ENCODE data around the gene MICAL3. TPM values are rescaled to one million over a fixed set of nuclear protein-coding genes. Genes with fewer than 3 reads are reported as not detected.

Gene MICAL3
- total RNA-seq, 4 donors from 2014 or later, result 6.0 to 9.8 (median 8.1) TPM

DNA sequence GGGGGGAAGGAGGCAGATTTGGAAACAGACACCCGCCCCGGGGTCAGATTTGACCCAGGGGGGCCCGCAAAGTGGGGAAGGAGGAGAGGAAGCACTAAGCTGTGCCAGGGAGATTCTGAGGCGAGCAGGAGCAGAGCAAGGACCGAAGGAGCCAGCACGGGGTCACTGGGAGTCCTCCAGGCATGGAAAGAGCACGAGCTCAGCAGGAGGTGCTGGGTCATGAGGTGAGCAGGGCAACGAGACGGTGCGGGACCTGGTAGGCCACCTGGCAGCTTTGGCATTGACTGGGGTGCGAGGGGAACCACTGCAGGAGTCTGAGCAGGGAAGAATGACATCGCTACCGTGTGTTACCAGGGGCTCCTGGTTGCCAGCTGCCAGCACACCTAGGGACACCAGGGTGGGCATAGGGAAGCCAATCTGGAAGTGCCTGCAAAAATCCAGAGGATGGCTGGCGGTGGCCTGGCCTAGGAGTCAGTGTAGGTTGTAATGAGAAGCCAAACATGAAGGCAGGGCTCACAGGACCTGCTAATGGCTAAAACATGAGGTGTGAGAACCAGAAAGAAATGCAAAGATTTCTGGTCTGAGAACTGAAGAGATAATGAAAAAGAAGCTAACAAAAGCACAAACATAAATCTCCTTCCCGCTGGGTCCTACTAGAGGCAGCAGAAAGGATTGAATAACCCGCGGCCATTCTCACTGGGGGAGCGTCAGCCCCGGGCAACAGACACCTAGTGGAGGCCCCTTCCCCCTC lies 63.5 kb downstream of the MICAL3 start:
- in situ Hi-C loops (cut with MboI; ENCODE audit: low sequenced_read_pairs in 4 of 4) (no loop called here), intact Hi-C loops (cut with DNase I; ENCODE audit: low total_unique reads) (no loop called here)
- no peaks in the 10 kb centered on the region for H3K36me3 ChIP-seq
- DNase-seq, result no peak
- no peaks in the 10 kb centered on the region for H3K27me3 ChIP-seq
- TF ChIP-seq POLR2A (IDR thresholded peaks at IDR 0.05) (no peak), CTCF (IDR thresholded peaks at IDR 0.05 in 4 of 5, conservative IDR thresholded peaks at IDR 0.05 in 1 of 5) (no peak)
- H3K27ac ChIP-seq, result no peak overlapping the region
- H3K9me3 ChIP-seq, result no peaks in the 10 kb centered on the region
- ATAC-seq, result peak in 1 of 2 donors; percentile 45
- no peak overlapping the region for H3K4me3 ChIP-seq
- peaks cover 20 to 23% of the 10 kb centered on the region in 2 donors for H3K4me1 ChIP-seq

GRCh38 chr22:17960011-17960410 lies 64.3 kb downstream of the MICAL3 start:
- H3K4me3 ChIP-seq, result no peak overlapping the region
- TF ChIP-seq CTCF (IDR thresholded peaks at IDR 0.05 in 4 of 5, conservative IDR thresholded peaks at IDR 0.05 in 1 of 5) (no peak), POLR2A (IDR thresholded peaks at IDR 0.05) (no peak)
- peaks cover 12 to 25% of the 10 kb centered on the region in 2 donors for H3K4me1 ChIP-seq
- no peaks in the 10 kb centered on the region for H3K27me3 ChIP-seq
- no peaks in the 10 kb centered on the region for H3K9me3 ChIP-seq
- DNase-seq (no peak), ATAC-seq (no peak)
- H3K27ac ChIP-seq, result no peak overlapping the region
- intact Hi-C loops (cut with DNase I; ENCODE audit: low total_unique reads), result no loop called here
- no peaks in the 10 kb centered on the region for H3K36me3 ChIP-seq
- in situ Hi-C loops (cut with MboI; ENCODE audit: low sequenced_read_pairs in 4 of 4), result no loop called here

DNA sequence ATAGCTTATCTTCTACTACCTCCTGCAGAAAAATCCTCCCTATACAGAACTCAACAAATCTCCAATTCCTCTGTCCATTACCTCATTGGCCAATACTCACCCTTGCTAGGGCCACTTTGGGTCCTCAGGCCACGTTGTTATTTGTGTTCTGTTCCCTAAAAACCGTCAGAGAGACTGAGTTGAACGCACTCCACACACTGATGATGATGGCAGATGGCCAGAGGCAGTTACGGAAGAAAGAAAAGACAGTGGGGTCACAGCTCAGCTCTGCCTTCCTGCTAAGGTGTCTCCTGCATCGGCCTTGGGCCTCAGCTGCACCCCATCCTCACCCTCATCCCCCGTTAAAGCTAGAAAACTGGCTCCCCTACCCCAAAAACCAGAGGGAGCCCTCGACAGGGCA lies 66.2 kb downstream of the MICAL3 start:
- in situ Hi-C loops (cut with MboI; ENCODE audit: low sequenced_read_pairs in 4 of 4), result no loop called here
- intact Hi-C loops (cut with DNase I; ENCODE audit: low total_unique reads), result no loop called here
- H3K27me3 ChIP-seq, result no peaks in the 10 kb centered on the region

GRCh38 chr22:17957693-17958092 lies 66.7 kb downstream of the MICAL3 start:
- Histone ChIP-seq H3K9me3 (no peaks in the 10 kb centered on the region), H3K4me1 (peaks cover 0 to 20% of the 10 kb centered on the region in 2 donors), H3K36me3 (no peaks in the 10 kb centered on the region), H3K27me3 (no peaks in the 10 kb centered on the region), H3K27ac (no peak overlapping the region), H3K4me3 (no peak overlapping the region)
- intact Hi-C loops (cut with DNase I; ENCODE audit: low total_unique reads), result no loop called here
- DNase-seq, result no peak
- in situ Hi-C loops (cut with MboI; ENCODE audit: low sequenced_read_pairs in 4 of 4), result no loop called here
- TF ChIP-seq POLR2A (IDR thresholded peaks at IDR 0.05), result no peak
- TF ChIP-seq CTCF (IDR thresholded peaks at IDR 0.05 in 4 of 5, conservative IDR thresholded peaks at IDR 0.05 in 1 of 5), result no peak
- no peak for ATAC-seq

More for the DNA sequence above, 66.2 kb downstream of the MICAL3 start:
- TF ChIP-seq POLR2A (IDR thresholded peaks at IDR 0.05) (no peak), CTCF (IDR thresholded peaks at IDR 0.05 in 4 of 5, conservative IDR thresholded peaks at IDR 0.05 in 1 of 5) (no peak)
- no peak overlapping the region for H3K4me3 ChIP-seq
- no peak overlapping the region for H3K27ac ChIP-seq
- H3K36me3 ChIP-seq, result no peaks in the 10 kb centered on the region
- H3K9me3 ChIP-seq, result no peaks in the 10 kb centered on the region
- no peak for DNase-seq
- no peak for ATAC-seq
- peaks cover 0 to 20% of the 10 kb centered on the region in 2 donors for H3K4me1 ChIP-seq
